Erythroblast (primary cell): ENCODE measurements around the gene PLA2G1B.

ENCODE experiments used
- GATA1 ChIP-seq: IDR thresholded peaks from 2 replicates; pipeline ENCODE4 v1.6.1; 2011; ENCODE audit warnings: low read depth, mild to moderate bottlenecking, control low read depth, low read length, moderate library complexity
- POLR2A ChIP-seq: IDR thresholded peaks from 2 replicates; pipeline ENCODE4 v1.6.1; 2011; ENCODE audit warnings: mild to moderate bottlenecking, low read length

DNA sequence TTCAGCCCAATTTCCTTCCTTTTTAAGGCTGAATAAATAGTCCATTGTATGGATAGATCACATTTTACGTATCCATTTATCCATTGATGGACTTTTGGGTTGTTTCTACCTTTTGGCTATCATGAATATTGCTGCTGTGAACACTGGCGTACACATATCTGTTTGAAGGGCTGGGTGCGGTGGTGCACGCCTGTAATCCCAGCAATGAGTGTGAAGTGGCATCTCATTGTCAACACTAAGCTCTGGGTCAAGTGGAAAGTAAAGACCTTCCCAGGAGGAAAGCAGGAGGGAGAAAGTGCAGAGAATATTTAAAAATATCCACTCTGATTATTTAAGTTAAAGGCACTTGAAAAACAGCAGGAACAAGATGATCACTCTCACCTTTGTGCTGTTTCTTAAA, 11.7 kb upstream of the PLA2G1B start:
- TF ChIP-seq POLR2A (no peak), GATA1 (no peak)
